ENCODE measurements around the gene HK1.
"Not testable (repeated sequence)": the region's sequence is repeated elsewhere in the genome, so short reads cannot be mapped to it uniquely, and the experiment has no call there.

Gene HK1

DNA sequence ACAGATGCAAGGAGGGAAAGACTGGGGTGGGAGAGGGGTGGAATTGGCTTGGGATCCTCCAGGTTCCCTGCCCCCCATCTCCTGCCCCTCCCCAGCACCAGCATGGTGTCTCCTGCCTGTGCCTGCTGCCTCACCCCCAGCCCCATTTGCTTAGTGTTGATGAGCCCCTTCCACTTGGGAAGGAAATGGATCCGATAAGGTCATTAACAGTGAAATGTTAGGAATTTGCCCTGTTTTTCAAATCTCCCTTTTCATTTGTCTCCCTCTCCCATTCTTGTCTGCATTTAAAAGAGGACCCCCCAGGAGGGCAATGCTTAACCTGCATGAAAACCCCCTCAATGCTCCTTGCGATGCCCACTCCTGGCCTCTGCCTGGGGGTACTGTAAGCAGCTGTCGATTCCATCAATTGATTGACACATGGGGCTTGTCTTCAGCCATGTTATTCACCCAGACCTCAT is 51.5 kb downstream of the HK1 start:
- DNase-seq (ENCODE audit: low spot score) = no peak
- TF ChIP-seq, protein P1, sequence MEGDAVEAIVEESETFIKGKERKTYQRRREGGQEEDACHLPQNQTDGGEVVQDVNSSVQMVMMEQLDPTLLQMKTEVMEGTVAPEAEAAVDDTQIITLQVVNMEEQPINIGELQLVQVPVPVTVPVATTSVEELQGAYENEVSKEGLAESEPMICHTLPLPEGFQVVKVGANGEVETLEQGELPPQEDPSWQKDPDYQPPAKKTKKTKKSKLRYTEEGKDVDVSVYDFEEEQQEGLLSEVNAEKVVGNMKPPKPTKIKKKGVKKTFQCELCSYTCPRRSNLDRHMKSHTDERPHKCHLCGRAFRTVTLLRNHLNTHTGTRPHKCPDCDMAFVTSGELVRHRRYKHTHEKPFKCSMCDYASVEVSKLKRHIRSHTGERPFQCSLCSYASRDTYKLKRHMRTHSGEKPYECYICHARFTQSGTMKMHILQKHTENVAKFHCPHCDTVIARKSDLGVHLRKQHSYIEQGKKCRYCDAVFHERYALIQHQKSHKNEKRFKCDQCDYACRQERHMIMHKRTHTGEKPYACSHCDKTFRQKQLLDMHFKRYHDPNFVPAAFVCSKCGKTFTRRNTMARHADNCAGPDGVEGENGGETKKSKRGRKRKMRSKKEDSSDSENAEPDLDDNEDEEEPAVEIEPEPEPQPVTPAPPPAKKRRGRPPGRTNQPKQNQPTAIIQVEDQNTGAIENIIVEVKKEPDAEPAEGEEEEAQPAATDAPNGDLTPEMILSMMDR (IDR thresholded peaks at IDR 0.05; ENCODE audit: extremely low read depth, insufficient read depth, missing control alignments) = no peak
- in situ Hi-C loops (cut with MboI; ENCODE audit: low pct_unique_long_range_greater_than_20kb, low sequenced_read_pairs, unreplicated experiment) = no loop called here

DNA sequence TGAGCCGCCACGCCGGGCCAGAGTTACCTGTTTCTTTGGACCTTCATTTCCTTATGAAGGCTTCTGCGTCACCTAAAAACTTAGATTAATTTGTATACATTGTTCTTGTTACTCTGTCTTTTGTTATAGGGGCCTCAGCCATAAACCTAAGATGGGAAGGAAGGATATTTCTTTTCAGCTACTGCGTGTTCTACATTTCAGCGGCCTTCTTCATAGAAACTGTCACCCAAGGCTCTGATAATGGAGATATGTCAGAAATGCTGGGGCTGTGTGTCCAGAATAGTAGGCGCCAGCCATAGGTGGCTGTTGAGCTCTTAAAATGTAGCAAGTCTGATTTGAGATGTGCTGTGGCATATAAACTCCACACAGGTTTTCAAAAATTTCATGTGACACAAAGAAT is 52.9 kb downstream of the HK1 start:
- in situ Hi-C loops (cut with MboI; ENCODE audit: low pct_unique_long_range_greater_than_20kb, low sequenced_read_pairs, unreplicated experiment) = no loop called here
- no peak for DNase-seq (ENCODE audit: low spot score)
- TF ChIP-seq, protein P1 (IDR thresholded peaks at IDR 0.05; ENCODE audit: extremely low read depth, insufficient read depth, missing control alignments) = no peak

DNA sequence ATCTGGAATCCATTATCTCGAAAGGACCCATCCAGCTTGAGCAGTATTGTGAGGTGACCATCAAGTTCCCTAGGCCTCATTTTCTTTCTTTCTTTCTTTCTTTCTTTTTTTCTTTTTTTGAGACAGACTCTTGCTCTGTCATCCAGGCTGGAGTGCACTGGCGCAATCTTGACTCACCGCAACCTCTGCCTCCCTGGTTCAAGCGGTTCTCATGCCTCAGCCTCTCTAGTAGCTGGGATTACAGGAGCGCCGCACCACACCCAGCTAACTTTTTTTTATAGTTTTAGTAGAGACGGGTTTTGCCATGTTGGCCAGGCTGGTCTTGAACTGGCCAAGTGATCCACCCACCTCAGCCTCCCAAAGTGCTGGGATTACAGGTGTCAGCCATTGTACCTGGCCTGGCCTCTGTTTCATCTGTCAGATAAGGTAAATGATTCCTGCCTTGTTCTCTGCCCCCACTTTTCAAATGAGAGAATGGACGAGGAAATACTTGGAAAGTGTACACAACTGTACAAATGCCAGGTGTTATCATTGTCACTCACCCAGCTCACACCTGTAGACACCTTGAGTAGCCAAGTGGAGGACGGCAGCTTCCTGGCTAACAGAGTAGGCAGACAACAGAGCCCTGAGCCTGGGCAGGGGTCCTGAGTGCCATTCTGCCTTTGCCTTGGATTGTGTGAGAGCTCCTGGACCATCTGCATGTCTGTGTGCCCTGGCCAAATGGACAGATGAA is 54.1 kb downstream of the HK1 start:
- in situ Hi-C loops (cut with MboI; ENCODE audit: low pct_unique_long_range_greater_than_20kb, low sequenced_read_pairs, unreplicated experiment) = no loop called here
- TF ChIP-seq, protein P1 (IDR thresholded peaks at IDR 0.05; ENCODE audit: extremely low read depth, insufficient read depth, missing control alignments) = no peak
- no peak for DNase-seq (ENCODE audit: low spot score)

DNA sequence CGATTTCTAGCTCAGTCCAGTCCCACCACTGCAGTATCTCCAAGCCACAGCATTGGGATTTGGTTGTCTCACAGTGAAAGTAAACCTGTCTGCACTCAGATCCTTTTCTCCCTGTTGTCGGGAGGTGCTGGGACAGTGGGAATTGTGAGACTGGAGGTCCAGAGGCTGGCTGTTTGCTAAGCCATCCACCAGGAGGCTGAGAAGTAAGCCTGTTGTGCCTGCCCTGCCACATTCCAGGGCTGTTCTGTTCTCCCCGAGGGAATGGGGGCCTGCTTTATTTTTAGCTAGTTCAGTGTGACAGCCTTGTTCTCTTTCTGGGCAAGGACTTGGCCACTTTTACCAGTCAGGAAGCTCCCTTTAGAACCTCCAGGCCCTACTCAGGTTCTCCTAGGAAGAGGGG is 54.9 kb downstream of the HK1 start:
- in situ Hi-C loops (cut with MboI; ENCODE audit: low pct_unique_long_range_greater_than_20kb, low sequenced_read_pairs, unreplicated experiment) = no loop called here
- DNase-seq (ENCODE audit: low spot score) = no peak
- TF ChIP-seq, protein P1 (IDR thresholded peaks at IDR 0.05; ENCODE audit: extremely low read depth, insufficient read depth, missing control alignments) = no peak

DNA sequence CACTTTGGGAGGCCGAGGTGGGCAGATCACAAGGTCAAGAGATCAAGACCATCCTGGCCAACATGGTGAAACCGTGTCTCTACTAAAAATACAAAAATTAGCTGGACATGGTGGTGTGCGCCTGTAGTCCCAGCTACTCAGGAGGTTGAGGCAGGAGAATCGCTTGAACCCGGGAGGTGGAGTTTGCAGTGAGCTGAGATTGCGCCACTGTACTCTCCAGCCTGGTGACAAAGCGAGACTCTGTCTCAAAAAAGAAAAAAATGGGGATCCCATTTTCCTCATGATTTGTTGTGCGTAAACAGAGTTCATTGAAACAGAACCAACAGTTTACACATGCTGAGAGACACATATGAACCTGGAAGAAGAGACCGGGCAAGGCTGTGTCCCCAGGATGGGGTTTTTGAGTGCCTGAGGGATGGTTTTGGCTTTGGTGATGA is 55.6 kb downstream of the HK1 start:
- in situ Hi-C loops (cut with MboI; ENCODE audit: low pct_unique_long_range_greater_than_20kb, low sequenced_read_pairs, unreplicated experiment); DNase-seq (ENCODE audit: low spot score): not testable (repeated sequence)

DNA sequence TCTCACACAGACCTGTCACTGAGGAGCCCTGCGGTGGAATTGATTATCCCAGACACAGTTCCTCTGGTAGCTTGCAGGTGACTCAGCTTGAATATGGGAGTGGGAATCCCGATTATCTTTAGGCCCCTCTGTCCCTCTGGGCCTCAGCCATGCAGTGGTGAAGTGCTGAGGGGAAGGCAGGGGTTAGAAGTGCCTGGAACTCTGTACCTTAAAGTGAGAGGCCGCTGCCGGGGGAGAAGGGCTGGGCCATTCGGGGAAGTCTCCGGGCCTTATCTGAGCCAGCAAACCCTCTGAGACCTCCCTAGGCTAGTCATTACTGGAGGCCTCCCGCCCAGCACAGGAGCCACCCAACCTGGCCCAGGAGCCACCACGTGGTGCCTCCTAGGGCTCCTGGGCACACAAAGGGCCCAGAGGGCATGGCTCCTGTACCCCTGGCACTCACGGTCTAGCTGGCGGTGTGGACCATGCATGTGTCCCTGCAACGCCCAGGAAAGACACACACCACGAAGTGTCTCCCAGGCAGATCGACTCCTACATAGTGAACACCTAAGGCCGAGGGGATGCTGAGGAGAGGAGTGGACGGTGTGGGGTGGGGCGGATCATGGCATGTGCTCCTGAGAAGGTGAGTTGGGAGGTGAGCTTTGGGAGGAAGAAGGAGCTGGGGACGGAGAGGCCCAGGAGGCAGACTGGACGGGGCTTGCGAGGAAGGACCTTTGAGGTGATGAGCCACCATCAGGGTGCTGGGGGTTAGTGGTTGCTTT is 56.2 kb downstream of the HK1 start:
- in situ Hi-C loops (cut with MboI; ENCODE audit: low pct_unique_long_range_greater_than_20kb, low sequenced_read_pairs, unreplicated experiment) = no loop called here
- TF ChIP-seq, protein P1 (IDR thresholded peaks at IDR 0.05; ENCODE audit: extremely low read depth, insufficient read depth, missing control alignments) = no peak
- DNase-seq (ENCODE audit: low spot score) = no peak

DNA sequence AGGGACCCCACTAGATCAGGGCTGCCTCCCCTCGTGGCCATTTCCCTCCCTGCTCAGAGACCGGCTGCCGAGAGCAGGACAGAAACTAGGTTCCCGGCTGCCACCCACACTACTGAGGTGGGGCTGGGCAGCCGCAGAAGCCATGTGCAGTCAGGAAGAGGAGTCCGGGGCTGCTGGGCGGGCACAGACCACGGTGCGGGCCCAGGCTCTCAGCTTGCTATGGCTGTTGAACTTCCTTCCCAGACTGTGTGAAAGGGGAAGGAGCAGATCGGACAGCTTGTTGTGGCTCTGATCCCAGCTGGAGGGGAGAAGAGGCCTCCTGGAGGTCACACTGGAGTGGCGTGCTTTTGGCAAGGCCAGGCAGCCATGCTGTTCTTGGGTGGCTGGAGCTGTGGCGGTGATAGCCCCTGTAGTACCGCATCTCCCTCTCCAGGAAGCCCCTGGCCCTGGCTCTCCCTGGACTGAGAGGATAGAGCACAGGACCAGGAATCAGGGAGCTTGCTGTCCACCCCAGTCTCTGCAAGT is 56.8 kb downstream of the HK1 start:
- TF ChIP-seq, protein P1 (IDR thresholded peaks at IDR 0.05; ENCODE audit: extremely low read depth, insufficient read depth, missing control alignments) = no peak
- DNase-seq (ENCODE audit: low spot score) = no peak
- in situ Hi-C loops (cut with MboI; ENCODE audit: low pct_unique_long_range_greater_than_20kb, low sequenced_read_pairs, unreplicated experiment) = no loop called here
